Muscle layer of duodenum (tissue), 2 donors: ENCODE results near the gene STPG1.

Source experiments
- H3K27ac ChIP-seq: one replicate; pipeline ENCODE4 v1.7.0; 2013; ENCODE audit warnings: mild to moderate bottlenecking, low read length
- H3K27me3 ChIP-seq: one replicate; pipeline ENCODE4 v1.7.0; 2013; ENCODE audit warnings: low read depth, mild to moderate bottlenecking, control low read depth, low read length
- H3K36me3 ChIP-seq, 2 donors: one replicate each; pipeline ENCODE4 v1.7.0; 2013; ENCODE audit warnings: low read length in 2 of 2, control low read depth in 1 of 2, mild to moderate bottlenecking in 1 of 2; ENCODE audit not compliant: insufficient read depth in 2 of 2, control insufficient read depth in 1 of 2
- H3K4me1 ChIP-seq, 2 donors: one replicate each; pipeline ENCODE4 v1.7.0; 2013; ENCODE audit warnings: low read length in 2 of 2, mild to moderate bottlenecking in 2 of 2, control low read depth in 1 of 2, moderate library complexity in 1 of 2; ENCODE audit not compliant: insufficient read depth in 2 of 2, control insufficient read depth in 1 of 2
- H3K4me3 ChIP-seq, 2 donors: one replicate each; pipeline ENCODE4 v1.7.0; 2013; ENCODE audit warnings: low read length in 2 of 2, low read depth in 1 of 2, mild to moderate bottlenecking in 1 of 2
- H3K9me3 ChIP-seq, 2 donors: one replicate each; pipeline ENCODE4 v1.7.0; 2013; ENCODE audit warnings: low read length in 2 of 2, control low read depth in 1 of 2, mild to moderate bottlenecking in 1 of 2; ENCODE audit not compliant: control insufficient read depth in 1 of 2
- donor health status: healthy.

STPG1 gene

GRCh38 chr1:24321697-24322469, 91.7 kb downstream of the STPG1 start:
- peak overlapping the region; percentile 47 to 69 for H3K4me3 ChIP-seq
- no peaks in the 10 kb centered on the region for H3K9me3 ChIP-seq
- no peaks in the 10 kb centered on the region for H3K36me3 ChIP-seq
- peaks cover 3 to 23% of the 10 kb centered on the region in 2 donors for H3K4me1 ChIP-seq
- peaks cover 3% of the 10 kb centered on the region for H3K27me3 ChIP-seq
- H3K27ac ChIP-seq = no peak overlapping the region

GRCh38 chr1:24321126-24321525, 92.5 kb downstream of the STPG1 start:
- Histone ChIP-seq H3K27ac (no peak overlapping the region), H3K9me3 (no peaks in the 10 kb centered on the region), H3K27me3 (peaks cover 3% of the 10 kb centered on the region), H3K36me3 (no peaks in the 10 kb centered on the region), H3K4me3 (peak overlapping the region; percentile 15 to 69), H3K4me1 (peaks cover 3 to 23% of the 10 kb centered on the region in 2 donors)

GRCh38 chr1:24319962-24320361, 93.6 kb downstream of the STPG1 start:
- H3K27me3 ChIP-seq = peaks cover 3% of the 10 kb centered on the region
- no peak overlapping the region for H3K27ac ChIP-seq
- peaks cover 3 to 23% of the 10 kb centered on the region in 2 donors for H3K4me1 ChIP-seq
- H3K36me3 ChIP-seq = no peaks in the 10 kb centered on the region
- H3K4me3 ChIP-seq = no peak overlapping the region
- no peaks in the 10 kb centered on the region for H3K9me3 ChIP-seq

- Histone ChIP-seq H3K36me3 (no peaks in the 10 kb centered on the region), H3K4me1 (peaks cover 3 to 23% of the 10 kb centered on the region in 2 donors), H3K9me3 (no peaks in the 10 kb centered on the region), H3K27ac (no peak within 1 kb of the TSS), H3K4me3 (peak within 1 kb of the TSS in 1 of 2 donors; percentile 0), H3K27me3 (peaks cover 3% of the 10 kb centered on the region)
These were observed 94.2 kb downstream of the STPG1 start, which contains the start of gene GRHL3 for GRCh38 chr1:24319312-24319863. TSS of gene GRHL3 (plus strand) at chr1:24319357. CDS start at chr1:24319552, 195 bp downstream.

- no peaks in the 10 kb centered on the region for H3K9me3 ChIP-seq
- no peak overlapping the region for H3K27ac ChIP-seq
- no peak overlapping the region for H3K4me3 ChIP-seq
- peaks cover 3% of the 10 kb centered on the region for H3K27me3 ChIP-seq
- peaks cover 3 to 23% of the 10 kb centered on the region in 2 donors for H3K4me1 ChIP-seq
- H3K36me3 ChIP-seq = no peaks in the 10 kb centered on the region
These were observed 94.8 kb downstream of the STPG1 start for GRCh38 chr1:24318615-24319311.

- Histone ChIP-seq H3K27ac (no peak overlapping the region), H3K4me1 (peaks cover 3 to 23% of the 10 kb centered on the region in 2 donors), H3K4me3 (no peak overlapping the region), H3K36me3 (no peaks in the 10 kb centered on the region), H3K9me3 (no peaks in the 10 kb centered on the region), H3K27me3 (peaks cover 3% of the 10 kb centered on the region)
These were observed 95.5 kb downstream of the STPG1 start for GRCh38 chr1:24317956-24318614.

- H3K27me3 ChIP-seq = peaks cover 3% of the 10 kb centered on the region
- H3K4me1 ChIP-seq = peaks cover 3 to 23% of the 10 kb centered on the region in 2 donors
- H3K4me3 ChIP-seq = no peak overlapping the region
- H3K9me3 ChIP-seq = no peaks in the 10 kb centered on the region
- H3K36me3 ChIP-seq = no peaks in the 10 kb centered on the region
- no peak overlapping the region for H3K27ac ChIP-seq
These were observed 96.5 kb downstream of the STPG1 start for GRCh38 chr1:24317081-24317480.

- peaks cover 3 to 22% of the 10 kb centered on the region in 2 donors for H3K4me1 ChIP-seq
- no peaks in the 10 kb centered on the region for H3K9me3 ChIP-seq
- no peak overlapping the region for H3K27ac ChIP-seq
- H3K36me3 ChIP-seq = no peaks in the 10 kb centered on the region
- no peak overlapping the region for H3K4me3 ChIP-seq
- H3K27me3 ChIP-seq = peaks cover 3% of the 10 kb centered on the region
These were observed 96.9 kb downstream of the STPG1 start for GRCh38 chr1:24316645-24317044.

GRCh38 chr1:24315391-24315790, 98.2 kb downstream of the STPG1 start:
- Histone ChIP-seq H3K4me3 (no peak overlapping the region), H3K27ac (no peak overlapping the region), H3K27me3 (peaks cover 3% of the 10 kb centered on the region), H3K9me3 (no peaks in the 10 kb centered on the region), H3K4me1 (peaks cover 3 to 14% of the 10 kb centered on the region in 2 donors), H3K36me3 (no peaks in the 10 kb centered on the region)

- H3K27ac ChIP-seq = no peak overlapping the region
- no peaks in the 10 kb centered on the region for H3K27me3 ChIP-seq
- no peak overlapping the region for H3K4me3 ChIP-seq
- no peaks in the 10 kb centered on the region for H3K9me3 ChIP-seq
- no peaks in the 10 kb centered on the region for H3K4me1 ChIP-seq
- no peaks in the 10 kb centered on the region for H3K36me3 ChIP-seq
These were observed 101.8 kb downstream of the STPG1 start for GRCh38 chr1:24311741-24312140.

- Histone ChIP-seq H3K27ac (no peak overlapping the region), H3K4me1 (no peaks in the 10 kb centered on the region), H3K9me3 (no peaks in the 10 kb centered on the region), H3K27me3 (no peaks in the 10 kb centered on the region), H3K4me3 (no peak overlapping the region), H3K36me3 (no peaks in the 10 kb centered on the region)
These were observed 102.3 kb downstream of the STPG1 start for GRCh38 chr1:24311234-24311633.
